Stimulated activated naive CD4-positive, alpha-beta T cell (primary cell): Measurements from ENCODE around the gene GALNT7.

ENCODE experiments used
- DNase-seq, 6 experiments: peaks; one replicate each; lab custom pipeline; 2025; lab: John Stamatoyannopoulos, UW

GALNT7 gene

GRCh38 chr4:173236301-173236700 lies 67.7 kb downstream of the GALNT7 start:
- DNase-seq: no peak

DNA sequence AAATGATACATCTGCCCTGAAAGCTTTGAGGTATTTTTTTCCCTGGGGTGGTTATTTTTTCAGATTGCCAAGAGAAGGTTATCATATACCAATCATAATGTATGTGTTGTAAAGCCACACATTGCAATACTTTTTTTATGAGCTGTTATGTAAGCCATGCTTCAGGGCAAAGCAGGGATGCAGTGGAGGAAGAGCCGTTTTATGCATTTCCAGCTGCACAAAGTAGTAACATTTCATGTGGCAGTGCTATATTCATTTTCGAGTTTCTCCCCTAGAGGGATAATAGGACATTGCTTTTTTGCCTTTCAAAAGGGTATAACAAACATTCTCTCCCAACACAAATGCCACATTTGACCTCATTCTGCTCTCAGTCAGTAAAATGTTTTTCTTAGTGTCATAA lies 68.5 kb downstream of the GALNT7 start:
- no peak for DNase-seq

- no peak for DNase-seq
Measured at GRCh38 chr4:173237762-173238161, 69.2 kb downstream of the GALNT7 start.

DNA sequence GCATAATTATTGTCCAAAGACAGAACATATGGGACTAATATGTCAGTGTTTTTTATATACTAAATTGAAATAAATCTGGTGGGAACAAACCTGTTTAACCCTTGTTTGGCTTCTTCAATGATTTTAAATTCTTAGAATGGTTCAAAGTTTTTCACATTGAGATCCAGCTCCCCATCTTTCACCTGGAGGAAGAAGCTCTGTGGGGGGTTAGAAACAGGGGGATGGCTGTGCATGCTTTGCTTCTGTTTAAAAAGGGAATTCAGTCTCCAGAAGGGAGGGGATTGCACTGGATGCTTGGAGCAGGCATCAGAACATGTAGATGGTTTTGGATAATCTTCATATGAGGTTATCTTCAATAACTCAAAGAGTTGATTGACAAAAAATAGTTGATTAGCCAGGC lies 72.1 kb downstream of the GALNT7 start:
- DNase-seq: no peak

- no peak for DNase-seq
Measured at GRCh38 chr4:173242466-173243250, 74.0 kb downstream of the GALNT7 start.

DNA sequence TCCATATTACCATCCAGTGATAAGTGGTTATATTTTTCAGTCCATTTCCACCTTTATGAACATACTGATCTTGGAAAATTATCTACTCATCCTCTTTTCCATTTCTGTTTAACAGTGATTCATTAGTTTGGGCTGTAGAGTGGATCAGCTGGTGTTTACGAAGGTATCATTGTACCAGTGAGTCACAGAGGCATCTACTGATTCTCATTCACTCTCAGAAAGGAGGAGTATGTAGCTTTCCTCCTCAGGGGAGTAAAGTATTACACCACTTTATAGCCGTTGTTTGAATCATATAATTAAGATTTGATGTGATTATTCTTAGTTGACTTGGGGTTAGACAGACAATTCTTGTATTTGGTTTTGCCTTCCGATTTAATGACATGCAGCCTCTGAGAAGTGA lies 74.7 kb downstream of the GALNT7 start:
- no peak for DNase-seq

DNA sequence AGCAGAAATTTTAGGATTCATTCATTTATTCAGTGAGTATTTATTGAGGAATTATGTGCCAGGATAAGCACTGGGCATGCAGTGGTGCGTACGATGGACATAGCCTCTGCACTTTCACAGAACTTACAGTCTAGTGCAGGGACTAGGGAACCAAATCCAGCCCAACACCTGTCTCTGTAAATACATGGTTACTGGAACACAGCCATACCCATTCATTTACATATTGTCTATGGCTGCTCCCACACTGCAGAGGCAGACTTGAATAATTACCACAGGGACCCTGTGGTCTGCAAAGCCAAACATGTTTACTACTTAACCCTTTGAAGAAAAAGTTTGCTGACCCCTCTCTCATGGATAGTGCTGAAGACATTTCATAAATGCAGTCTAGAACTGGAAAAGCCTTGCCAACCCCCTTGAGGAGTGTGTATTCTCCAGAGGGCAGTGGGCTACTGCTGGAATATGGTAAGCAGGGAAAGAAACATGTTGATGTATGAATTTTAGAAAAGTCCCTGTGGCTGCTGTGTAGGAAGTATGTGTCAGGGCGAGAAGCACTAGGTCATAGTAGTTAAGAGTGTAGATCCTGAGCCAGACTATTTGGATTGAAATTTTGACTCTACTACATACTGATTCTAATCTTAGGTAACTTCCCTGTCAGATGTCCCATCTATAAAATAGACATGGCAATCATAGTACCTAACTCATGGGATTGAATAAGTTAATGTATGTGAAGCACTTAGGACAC lies 75.5 kb downstream of the GALNT7 start:
- DNase-seq: no peak

GRCh38 chr4:173245952-173246351 lies 77.3 kb downstream of the GALNT7 start:
- no peak for DNase-seq

DNA sequence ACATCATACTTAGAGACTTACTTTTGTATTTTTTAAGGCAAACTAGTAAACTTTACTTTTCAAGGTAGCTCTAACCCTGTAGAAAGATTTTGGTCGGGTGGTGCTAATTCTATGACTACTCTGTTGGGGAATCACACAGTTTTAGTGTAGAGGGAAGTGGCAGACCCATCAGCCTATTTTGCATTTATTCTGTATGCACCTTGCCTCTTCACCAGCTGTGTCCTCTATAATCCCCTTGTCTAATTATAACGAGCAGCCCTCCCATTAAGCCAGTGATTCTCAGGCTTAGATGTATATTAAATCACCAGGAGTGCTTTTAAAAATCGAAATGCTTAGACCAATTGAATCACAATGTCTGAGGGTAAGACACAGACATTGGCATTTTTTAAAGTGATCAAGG lies 78.1 kb downstream of the GALNT7 start:
- DNase-seq: no peak

DNA sequence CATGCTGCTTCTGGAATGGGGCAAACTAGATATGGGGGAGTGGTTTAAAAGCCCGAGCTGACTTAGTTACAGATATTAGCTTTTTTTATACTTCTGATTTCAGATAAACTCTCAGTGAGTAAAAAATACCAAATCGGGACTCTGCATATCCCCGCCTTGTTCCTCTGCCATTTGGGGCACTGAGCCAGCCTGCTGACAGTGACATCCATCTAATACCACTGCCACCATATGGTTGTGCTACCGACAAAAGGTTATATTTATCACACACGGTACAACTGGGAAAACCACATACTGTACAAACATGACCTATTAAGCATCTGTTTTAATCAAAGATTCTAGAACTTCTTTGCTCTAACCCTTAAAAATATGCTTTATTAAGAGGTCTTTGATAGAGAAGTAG lies 78.7 kb downstream of the GALNT7 start:
- no peak for DNase-seq

GRCh38 chr4:173248690-173249089 lies 80.1 kb downstream of the GALNT7 start:
- DNase-seq: no peak

GRCh38 chr4:173252024-173252935 lies 83.7 kb downstream of the GALNT7 start:
- no peak for DNase-seq

GRCh38 chr4:173253561-173253960 lies 85.0 kb downstream of the GALNT7 start:
- no peak for DNase-seq

- DNase-seq: no peak
Measured at GRCh38 chr4:173254646-173255045, 86.0 kb downstream of the GALNT7 start.

DNA sequence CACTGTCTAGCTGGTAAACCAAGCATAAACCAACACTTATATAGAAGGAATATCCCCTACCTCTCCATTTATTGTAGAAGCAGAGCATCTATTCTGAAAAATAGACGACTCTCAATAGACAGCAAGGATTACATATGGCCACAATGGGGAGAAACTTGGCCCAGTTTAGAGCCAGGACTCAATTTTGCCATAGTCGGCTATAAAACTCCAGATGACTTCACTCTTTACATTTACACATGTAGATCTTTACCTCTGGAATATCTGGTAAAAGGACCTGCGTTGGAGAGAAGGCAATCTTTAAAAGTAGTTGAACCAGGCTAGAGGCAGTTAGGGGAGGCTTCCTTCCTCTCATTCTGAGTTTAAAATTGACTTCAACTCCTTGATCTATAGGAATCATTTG lies 88.2 kb downstream of the GALNT7 start:
- DNase-seq: no peak

DNA sequence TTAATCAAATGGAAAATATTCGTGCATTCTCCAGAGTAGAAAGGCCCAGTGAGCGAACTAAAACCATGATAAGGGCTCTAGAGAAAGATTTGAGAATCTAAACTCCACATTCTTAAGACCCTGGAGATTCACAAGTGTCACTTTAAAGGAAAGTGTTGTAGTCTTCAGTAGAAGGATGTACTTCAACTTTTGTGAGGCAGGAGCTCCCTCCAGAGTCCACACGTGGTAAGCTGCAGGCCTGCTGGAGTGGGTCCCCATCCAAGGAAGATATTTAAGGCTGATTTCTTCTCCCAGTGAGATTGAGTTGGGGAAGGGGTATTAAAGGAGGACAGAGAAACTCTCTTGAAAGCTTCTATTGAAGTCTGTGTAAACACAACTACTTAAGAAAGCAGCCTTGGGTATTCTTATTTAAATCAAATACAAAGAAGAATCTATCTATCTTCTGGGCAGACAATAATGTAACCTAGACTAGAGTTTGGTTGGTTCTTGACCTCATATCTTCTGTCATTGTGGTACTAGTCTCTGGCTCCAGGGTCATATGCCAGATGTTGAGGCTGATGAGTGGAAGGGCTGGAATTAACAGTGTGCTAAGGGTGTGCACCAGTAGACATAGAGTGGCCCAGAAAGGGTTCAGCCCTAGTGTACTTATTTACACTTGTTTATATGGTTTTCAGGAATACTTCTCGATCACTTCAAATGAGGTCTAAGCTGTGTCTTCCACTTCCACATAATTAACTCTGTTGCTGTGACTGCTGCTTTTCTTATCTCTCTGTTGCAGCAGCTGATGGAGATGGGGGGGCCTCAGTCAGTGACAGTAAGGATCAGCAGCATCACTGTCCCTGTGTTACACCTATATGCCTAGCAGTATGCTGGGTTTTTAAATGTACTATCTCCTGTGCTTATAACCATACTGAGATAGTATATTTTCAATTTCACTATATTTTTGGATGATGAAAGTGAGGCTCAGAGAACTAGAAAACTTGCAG lies 89.4 kb downstream of the GALNT7 start:
- DNase-seq: peak; percentile 8 to 64 (median 42)

DNA sequence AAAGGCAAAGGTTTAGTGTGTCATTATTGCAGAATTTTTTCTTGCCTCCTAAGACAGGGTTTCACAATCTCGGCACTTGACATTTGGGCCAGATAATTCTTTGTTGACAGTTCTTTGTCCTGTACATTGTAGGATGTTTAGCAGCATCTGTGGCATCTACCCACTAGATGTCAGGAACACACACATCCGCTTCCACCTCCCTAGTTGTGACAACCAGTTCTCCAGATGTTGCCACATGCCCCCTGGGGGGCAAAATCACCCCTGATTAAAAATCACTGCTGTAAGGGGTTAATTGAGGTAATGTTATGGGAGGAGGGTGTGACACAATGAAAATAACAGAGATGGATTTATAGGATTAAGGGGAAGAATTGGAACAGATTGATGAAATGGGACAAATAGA lies 90.3 kb downstream of the GALNT7 start:
- DNase-seq: no peak

GRCh38 chr4:173259310-173259709 lies 90.7 kb downstream of the GALNT7 start:
- DNase-seq: no peak

DNA sequence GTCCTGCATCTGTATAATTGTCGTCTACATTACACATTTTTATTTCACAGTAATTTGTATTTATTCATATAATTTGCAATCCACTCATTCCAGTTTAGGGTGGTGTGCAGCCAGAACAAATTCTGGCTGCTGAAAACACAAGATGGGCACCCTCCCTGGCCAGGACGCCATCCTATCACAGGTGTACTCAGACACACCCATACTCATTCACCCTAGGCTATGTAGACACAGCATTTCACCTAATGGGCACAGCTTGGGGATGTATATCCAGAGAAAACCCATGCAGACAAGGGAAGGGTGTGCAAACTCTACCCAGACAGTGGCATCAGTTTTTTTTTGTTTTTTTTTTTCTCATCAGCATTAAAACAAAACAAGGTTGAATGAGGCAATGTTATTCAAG lies 92.4 kb downstream of the GALNT7 start:
- no peak for DNase-seq

GRCh38 chr4:173262375-173262774 lies 93.8 kb downstream of the GALNT7 start:
- no peak for DNase-seq

GRCh38 chr4:173264245-173264644 lies 95.6 kb downstream of the GALNT7 start:
- no peak for DNase-seq
